GM13977 (cell line): ENCODE data around the gene DNAJA2.
"Not testable (repeated sequence)": the region's sequence is repeated elsewhere in the genome, so short reads cannot be mapped to it uniquely, and the experiment has no call there.

Experiments
- DNase-seq: peaks from one replicate; pipeline ENCODE4 v3.0.0; 2012; ENCODE audit warnings: low spot score
- CTCF ChIP-seq: IDR thresholded peaks from 2 replicates; pipeline ENCODE4 v1.5.1; 2012; ENCODE audit warnings: mild to moderate bottlenecking, control low read depth; ENCODE audit not compliant: insufficient read depth; ENCODE audit errors: extremely low read depth, missing control alignments
- in situ Hi-C: fragments of 300-500 bp; cut with MboI; formaldehyde crosslinking; loops from one replicate; pipeline ENCODE4 v1.12.0; 2022; ENCODE audit warnings: low sequenced_read_pairs, low pct_unique_long_range_greater_than_20kb, mixed read lengths, inconsistent platforms; ENCODE audit not compliant: unreplicated experiment

The DNAJA2 gene

DNA sequence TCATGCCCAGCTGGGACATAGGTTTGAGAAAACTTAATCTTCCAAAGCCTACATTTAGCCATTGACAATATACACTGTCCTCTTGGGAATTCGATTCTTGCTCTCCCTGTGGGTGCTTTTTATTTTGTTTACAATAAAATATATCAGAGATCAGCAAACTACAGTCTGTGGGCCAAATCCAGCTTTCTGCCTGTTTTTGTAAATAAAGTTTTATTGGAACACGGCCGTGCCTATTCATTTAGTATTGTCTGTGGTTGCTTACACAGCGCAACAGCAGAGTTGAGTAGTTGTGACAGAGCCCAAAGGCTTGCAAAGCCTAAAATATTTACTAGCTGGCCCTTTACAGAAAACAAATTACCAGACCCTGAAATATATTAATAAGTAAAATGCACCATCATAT lies 39.7 kb upstream of the DNAJA2 start:
- TF ChIP-seq CTCF, result no peak
- DNase-seq, result no peak
- in situ Hi-C loops, result no loop called here

GRCh38 chr16:47010812-47011211 lies 37.3 kb upstream of the DNAJA2 start:
- in situ Hi-C loops, result not testable (repeated sequence)

DNA sequence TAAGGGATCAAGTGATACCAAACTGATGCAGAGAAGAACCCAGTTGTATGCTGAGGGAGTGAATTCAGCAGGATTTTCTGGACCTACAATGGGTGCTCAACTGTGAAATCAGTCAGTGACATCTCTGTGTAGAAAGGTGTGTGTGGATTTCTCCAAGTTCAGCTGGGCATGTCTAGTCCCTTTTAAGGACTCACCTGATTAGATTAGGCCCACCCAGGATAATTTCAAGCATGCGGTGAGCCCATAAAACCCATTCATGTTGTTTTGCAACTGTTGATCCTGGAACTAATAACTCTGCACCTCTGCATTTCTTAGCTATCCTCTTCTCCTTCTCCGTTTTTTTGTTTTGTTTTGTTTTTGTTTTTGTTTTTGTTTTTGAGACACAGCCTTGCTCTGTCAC lies 35.1 kb upstream of the DNAJA2 start:
- in situ Hi-C loops, result no loop called here
- no peak for TF ChIP-seq CTCF
- DNase-seq, result no peak

More at GRCh38 chr16:47010812-47011211, 37.3 kb upstream of the DNAJA2 start:
- DNase-seq, result not testable (repeated sequence)

DNA sequence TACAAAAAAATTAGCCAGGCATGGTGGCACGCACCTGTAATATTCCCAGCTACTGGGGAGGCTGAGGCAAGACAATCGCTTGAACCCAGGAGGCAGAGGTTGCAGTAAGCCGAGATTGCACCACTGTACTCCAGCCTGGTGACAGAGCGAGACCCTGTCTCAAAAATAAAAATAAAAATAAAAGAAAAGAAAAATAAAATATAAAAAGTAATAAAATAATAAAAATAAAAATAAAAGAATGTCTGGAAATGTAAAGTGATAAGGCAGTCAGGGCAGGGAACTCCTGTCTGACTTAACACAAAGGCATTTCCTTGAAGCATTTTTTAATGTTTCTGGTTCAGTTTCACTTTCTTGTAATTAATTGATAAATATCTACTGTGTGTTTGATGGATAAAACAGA lies 34.7 kb upstream of the DNAJA2 start:
- no peak for DNase-seq
- TF ChIP-seq CTCF, result no peak
- in situ Hi-C loops, result no loop called here

DNA sequence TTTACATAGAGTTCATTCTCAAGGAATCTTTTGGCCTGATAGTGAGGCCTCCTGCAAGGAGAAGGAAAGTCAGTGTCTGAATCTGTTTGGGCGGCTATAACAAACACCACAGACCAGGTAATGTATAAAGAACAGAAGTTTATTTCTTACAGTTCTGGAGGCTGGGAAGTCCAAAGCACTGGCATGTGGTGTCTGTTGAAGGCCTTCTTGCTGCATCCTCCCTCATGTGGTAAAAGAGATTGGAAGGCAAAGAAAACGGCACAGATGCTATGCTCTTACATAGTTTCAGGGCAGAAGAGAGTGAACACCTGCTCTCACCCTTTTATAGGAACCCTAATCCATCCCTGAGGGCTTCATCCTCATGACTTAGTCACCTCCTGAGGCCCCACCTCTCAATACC lies 31.2 kb upstream of the DNAJA2 start:
- TF ChIP-seq CTCF, result no peak
- in situ Hi-C loops, result no loop called here
- DNase-seq, result no peak

DNA sequence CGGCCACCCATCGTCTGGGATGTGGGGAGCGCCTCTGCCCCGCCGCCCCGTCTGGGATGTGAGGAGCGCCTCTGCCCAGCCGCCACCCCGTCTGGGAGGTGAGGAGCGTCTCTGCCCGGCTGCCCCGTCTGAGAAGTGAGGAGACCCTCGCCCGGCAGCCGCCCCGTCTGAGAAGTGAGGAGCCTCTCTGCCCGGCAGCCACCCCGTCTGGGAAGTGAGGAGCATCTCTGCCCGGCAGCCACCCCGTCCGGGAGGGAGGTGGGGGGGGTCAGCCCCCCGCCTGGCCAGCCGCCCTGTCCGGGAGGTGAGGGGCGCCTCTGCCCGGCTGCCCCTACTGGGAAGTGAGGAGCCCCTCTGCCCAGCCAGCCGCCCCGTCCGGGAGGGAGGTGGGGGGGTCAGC lies 26.6 kb upstream of the DNAJA2 start:
- DNase-seq, in situ Hi-C loops: not testable (repeated sequence)

- TF ChIP-seq CTCF, result no peak
- in situ Hi-C loops, result no loop called here
- no peak for DNase-seq
Measured at GRCh38 chr16:46997844-46998243, 24.4 kb upstream of the DNAJA2 start.

DNA sequence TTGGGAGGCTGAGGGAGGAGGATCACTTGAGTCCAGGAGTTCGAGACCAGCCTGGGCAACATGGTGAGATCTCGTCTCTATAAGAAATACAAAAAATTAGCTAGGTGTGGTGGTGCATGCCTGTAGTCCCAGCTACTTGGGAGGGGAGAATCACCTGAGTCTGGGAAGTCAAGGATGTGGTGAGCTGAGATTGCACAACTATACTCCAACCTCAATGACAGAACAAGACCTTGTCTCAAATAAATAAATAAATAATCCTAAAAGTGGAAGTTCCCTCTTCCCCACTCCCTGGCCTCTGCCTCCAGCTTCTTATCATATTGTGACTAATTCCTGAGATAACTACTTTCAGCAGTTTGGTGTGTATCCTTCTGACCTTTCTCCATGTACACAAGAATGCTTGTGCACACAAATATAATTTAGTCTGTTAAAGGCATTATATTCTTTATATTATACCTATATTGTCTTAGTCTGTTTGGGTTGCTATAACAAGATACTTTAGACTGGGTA lies 23.5 kb upstream of the DNAJA2 start:
- in situ Hi-C loops, result no loop called here
- no peak for DNase-seq
- TF ChIP-seq CTCF, result no peak
